PFSK-1 (cell line): ENCODE measurements around the gene GLS.

Experiments
- SIN3A ChIP-seq: IDR thresholded peaks from 2 replicates; pipeline ENCODE4 v1.6.1; 2012; ENCODE audit warnings: mild to moderate bottlenecking, low read length, moderate library complexity, borderline replicate concordance; ENCODE audit not compliant: insufficient read depth
- TAF1 ChIP-seq: IDR thresholded peaks from 2 replicates; pipeline ENCODE4 v1.6.1; 2012; ENCODE audit warnings: low read length, control low read depth, borderline replicate concordance; ENCODE audit not compliant: insufficient read depth
- TF ChIP-seq, protein P1 (sequence below), 2 experiments: IDR thresholded peaks; 2 replicates each; pipeline versions ENCODE4 v1.6.1 to v1.8.0; 2011 to 2012; ENCODE audit warnings: low read depth in 2 of 2, low read length in 2 of 2, control low read depth in 1 of 2, inconsistent platforms in 1 of 2, mild to moderate bottlenecking in 1 of 2, moderate library complexity in 1 of 2; ENCODE audit not compliant: insufficient read depth in 1 of 2

DNA sequence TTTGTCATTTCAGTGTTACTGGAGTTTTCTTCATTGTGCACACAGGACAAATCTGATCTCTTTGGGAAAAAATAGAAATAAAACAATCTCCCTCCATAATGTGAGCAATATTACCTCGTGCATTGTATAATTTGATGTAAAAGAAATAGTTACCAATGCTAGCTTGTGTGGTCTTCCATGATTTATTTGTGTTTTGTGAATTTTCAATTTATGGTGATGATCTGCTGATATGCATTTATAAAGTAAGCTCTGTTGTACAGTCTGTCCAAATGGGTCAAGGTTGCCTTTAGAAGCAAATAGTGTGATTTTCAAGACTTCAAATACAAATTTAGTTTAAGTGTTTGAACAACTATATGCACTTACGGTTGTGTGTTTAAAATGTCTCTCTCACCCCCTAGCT, 82.5 kb downstream of the GLS start:
- TF ChIP-seq SIN3A (no peak), TAF1 (no peak)
- TF ChIP-seq, protein P1, sequence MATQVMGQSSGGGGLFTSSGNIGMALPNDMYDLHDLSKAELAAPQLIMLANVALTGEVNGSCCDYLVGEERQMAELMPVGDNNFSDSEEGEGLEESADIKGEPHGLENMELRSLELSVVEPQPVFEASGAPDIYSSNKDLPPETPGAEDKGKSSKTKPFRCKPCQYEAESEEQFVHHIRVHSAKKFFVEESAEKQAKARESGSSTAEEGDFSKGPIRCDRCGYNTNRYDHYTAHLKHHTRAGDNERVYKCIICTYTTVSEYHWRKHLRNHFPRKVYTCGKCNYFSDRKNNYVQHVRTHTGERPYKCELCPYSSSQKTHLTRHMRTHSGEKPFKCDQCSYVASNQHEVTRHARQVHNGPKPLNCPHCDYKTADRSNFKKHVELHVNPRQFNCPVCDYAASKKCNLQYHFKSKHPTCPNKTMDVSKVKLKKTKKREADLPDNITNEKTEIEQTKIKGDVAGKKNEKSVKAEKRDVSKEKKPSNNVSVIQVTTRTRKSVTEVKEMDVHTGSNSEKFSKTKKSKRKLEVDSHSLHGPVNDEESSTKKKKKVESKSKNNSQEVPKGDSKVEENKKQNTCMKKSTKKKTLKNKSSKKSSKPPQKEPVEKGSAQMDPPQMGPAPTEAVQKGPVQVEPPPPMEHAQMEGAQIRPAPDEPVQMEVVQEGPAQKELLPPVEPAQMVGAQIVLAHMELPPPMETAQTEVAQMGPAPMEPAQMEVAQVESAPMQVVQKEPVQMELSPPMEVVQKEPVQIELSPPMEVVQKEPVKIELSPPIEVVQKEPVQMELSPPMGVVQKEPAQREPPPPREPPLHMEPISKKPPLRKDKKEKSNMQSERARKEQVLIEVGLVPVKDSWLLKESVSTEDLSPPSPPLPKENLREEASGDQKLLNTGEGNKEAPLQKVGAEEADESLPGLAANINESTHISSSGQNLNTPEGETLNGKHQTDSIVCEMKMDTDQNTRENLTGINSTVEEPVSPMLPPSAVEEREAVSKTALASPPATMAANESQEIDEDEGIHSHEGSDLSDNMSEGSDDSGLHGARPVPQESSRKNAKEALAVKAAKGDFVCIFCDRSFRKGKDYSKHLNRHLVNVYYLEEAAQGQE (IDR thresholded peaks at IDR 0.05; ENCODE audit: insufficient read depth in 1 of 2, low read depth in 2 of 2, low read length in 2 of 2) = no peak
